B cell (primary cell): ENCODE measurements around the gene MFSD6. TPM values are rescaled to one million over a fixed set of nuclear protein-coding genes. Genes with fewer than 3 reads are reported as not detected.

Experiments
- ATAC-seq: fragments of 200-7000 bp; cut with Tn5 transposase; one replicate; pipeline ENCODE4 v1.10.0; 2021; ENCODE audit warnings: low read depth, mild to moderate bottlenecking, moderate number of reproducible peaks, moderate library complexity
- CTCF ChIA-PET: fragments of 350-600 bp; sonication (Branson Sonifier 250); formaldehyde crosslinking; loops from one replicate; lab custom pipeline; 2021; ENCODE audit warnings: antibody characterized with exemption, inconsistent platforms; lab: Charles Lee
- POLR2A ChIA-PET: fragments of 350-600 bp; sonication (Branson Sonifier 250); formaldehyde crosslinking; loops from one replicate; lab custom pipeline; 2021; ENCODE audit warnings: antibody characterized with exemption; lab: Charles Lee
- DNase-seq: peaks from one replicate; pipeline ENCODE4 v3.0.0; 2013
- H2AFZ ChIP-seq: 2 replicates; pipeline ENCODE4 v1.6.1; 2012; ENCODE audit warnings: mild to moderate bottlenecking, low read depth, low read length; ENCODE audit not compliant: insufficient read depth, poor library complexity, severe bottlenecking
- H3K27ac ChIP-seq, 2 donors: 1 replicate in 1 of 2; 2 replicates in 1 of 2; pipeline ENCODE4 v1.5.1; 2012 to 2013; ENCODE audit warnings: low read length in 2 of 2, mild to moderate bottlenecking in 2 of 2, moderate library complexity in 1 of 2
- H3K27me3 ChIP-seq, 4 experiments: fragments of 200-600 bp in 1 of 4; sonication (generic) in 1 of 4; replicated peaks in 1 of 4; 1 replicate in 2 of 4; 2 replicates in 2 of 4; pipeline versions ENCODE4 v1.6.1 to v1.7.0; 2013 to 2016; ENCODE audit warnings: low read length in 3 of 4, mild to moderate bottlenecking in 2 of 4, mixed read lengths in 1 of 4, moderate library complexity in 1 of 4; ENCODE audit not compliant: insufficient read depth in 4 of 4, control insufficient read depth in 3 of 4; ENCODE audit errors: control extremely low read depth in 1 of 4
- H3K36me3 ChIP-seq, 2 experiments: replicated peaks in 1 of 2; 1 replicate in 1 of 2; 2 replicates in 1 of 2; pipeline versions ENCODE4 v1.6.1 to v1.7.1; 2013; ENCODE audit warnings: low read length in 1 of 2; ENCODE audit not compliant: insufficient read depth in 2 of 2, control insufficient read depth in 1 of 2; ENCODE audit errors: control extremely low read depth in 1 of 2, extremely low read depth in 1 of 2
- H3K4me1 ChIP-seq, 2 donors: fragments of 200-600 bp in 1 of 2; sonication (generic) in 1 of 2; 1 replicate in 1 of 2; 2 replicates in 1 of 2; pipeline versions ENCODE4 v1.5.1 to v1.6.1; 2013 to 2017; ENCODE audit warnings: low read length in 2 of 2; ENCODE audit not compliant: control insufficient read depth in 2 of 2, insufficient read depth in 2 of 2
- H3K4me2 ChIP-seq: replicated peaks from 2 replicates; pipeline ENCODE3; 2012; ENCODE audit warnings: mild to moderate bottlenecking, low read depth, low read length; ENCODE audit not compliant: poor library complexity, severe bottlenecking
- H3K4me3 ChIP-seq, 5 experiments: fragments of 200-600 bp in 1 of 5; sonication (generic) in 1 of 5; 1 replicate in 3 of 5; 2 replicates in 2 of 5; pipeline versions ENCODE4 v1.5.1 to v1.7.0; 2011 to 2016; ENCODE audit warnings: low read length in 4 of 5, mild to moderate bottlenecking in 4 of 5, low read depth in 2 of 5, control low read depth in 1 of 5, moderate library complexity in 1 of 5; ENCODE audit not compliant: insufficient read depth in 1 of 5; ENCODE audit errors: control extremely low read depth in 1 of 5, extremely low read depth in 1 of 5
- H3K79me2 ChIP-seq: fragments of 200-600 bp; sonication (generic); one replicate; pipeline ENCODE4 v1.6.0; 2016; ENCODE audit warnings: low read length; ENCODE audit not compliant: control insufficient read depth, insufficient read depth
- H3K9ac ChIP-seq: fragments of 200-600 bp; sonication (generic); 2 replicates; pipeline ENCODE4 v1.6.1; 2017; ENCODE audit warnings: mild to moderate bottlenecking, low read length, moderate library complexity
- H3K9me3 ChIP-seq, 3 donors: one replicate each; pipeline versions ENCODE4 v1.6.1 to v1.7.1; 2013; ENCODE audit warnings: low read length in 2 of 3; ENCODE audit not compliant: control insufficient read depth in 2 of 3, insufficient read depth in 1 of 3; ENCODE audit errors: control extremely low read depth in 1 of 3
- H4K20me1 ChIP-seq: 2 replicates; pipeline ENCODE4 v1.6.0; 2012; ENCODE audit warnings: mild to moderate bottlenecking, low read length; ENCODE audit not compliant: insufficient read depth, control insufficient read depth, poor library complexity, severe bottlenecking
- H3K27ac Mint-ChIP-seq: one replicate; pipeline ENCODE4 v1.8.0; 2021; ENCODE audit warnings: mixed read lengths
- H3K27me3 Mint-ChIP-seq: one replicate; pipeline ENCODE4 v1.8.0; 2021; ENCODE audit warnings: mixed read lengths
- H3K4me1 Mint-ChIP-seq: one replicate; pipeline ENCODE4 v1.8.0; 2021; ENCODE audit warnings: mixed read lengths
- H3K4me3 Mint-ChIP-seq: one replicate; pipeline ENCODE4 v1.8.0; 2021; ENCODE audit warnings: mixed read lengths
- H3K9me3 Mint-ChIP-seq: one replicate; pipeline ENCODE4 v1.8.0; 2022; ENCODE audit warnings: mixed read lengths; ENCODE audit not compliant: insufficient read depth
- EZH2 ChIP-seq: IDR thresholded peaks from 2 replicates; pipeline ENCODE4 v1.6.1; 2012; ENCODE audit warnings: borderline replicate concordance, low read depth, mild to moderate bottlenecking, moderate library complexity, low read length; ENCODE audit not compliant: insufficient read depth, poor library complexity, severe bottlenecking
- WGBS: methylation state at CpG from one replicate; pipeline ENCODE4 v1.1.5; 2013; ENCODE audit warnings: missing lambda C conversion rate; ENCODE audit not compliant: insufficient coverage; 5-methylcytosine and 5-hydroxymethylcytosine counted together
- intact Hi-C: fragments of 100-400 bp; cut with micrococcal nuclease; formaldehyde crosslinking; loops from one replicate; pipeline ENCODE4 v1.10.0; 2022
- polyA plus RNA-seq: library from polyadenylated mRNA; depleted of rRNA; stranded (reverse); fragments of >200 nt; gene quantifications from 2 replicates; pipeline ENCODE4 v1.2.3, GENCODE V29; 2012
- total RNA-seq, 2 donors: library from RNA; stranded (reverse); fragments of 120-200 nt in 1 of 2; gene quantifications; 1 replicate in 1 of 2; 2 replicates in 1 of 2; pipeline versions ENCODE4 v1.2.3 to v1.2.4, GENCODE V29; 2013 to 2022
- TF ChIP-seq, protein P1 (sequence below): fragments of 200-600 bp; IDR thresholded peaks from one replicate; pipeline ENCODE4 v1.8.0; 2022; ENCODE audit warnings: antibody characterized with exemption, mild to moderate bottlenecking

Gene MFSD6
- total and polyA plus RNA-seq, 2 donors (not counting 1 experiment from before 2014, with no cell fraction given): 13.5 to 33.8 TPM

DNA sequence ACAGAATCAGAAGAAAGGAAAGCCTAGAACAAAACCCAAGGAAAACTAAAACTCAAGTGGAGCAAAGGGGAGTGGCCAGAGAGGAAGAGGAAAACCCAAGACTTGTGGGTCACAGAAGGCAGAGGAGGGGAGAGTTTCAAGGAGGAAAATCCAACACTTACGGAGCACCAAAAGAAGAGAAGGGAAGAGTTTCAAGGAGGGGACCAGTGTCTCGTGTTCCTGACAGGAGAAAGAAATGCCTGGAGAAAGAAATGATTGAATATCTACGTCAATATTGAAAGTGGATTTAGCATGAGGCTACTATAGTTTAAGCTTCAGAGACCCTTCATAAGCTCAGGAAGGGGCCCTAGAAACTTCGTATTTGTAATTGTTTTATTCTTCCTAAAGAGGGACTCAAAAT is 1.4 kb upstream of the MFSD6 start:
- Histone ChIP-seq H4K20me1 (no peaks in the 10 kb centered on the region), H3K4me2 (no peak overlapping the region), H3K79me2 (peaks cover 30% of the 10 kb centered on the region), H3K27ac (peak overlapping the region; percentile 60 to 95), H3K9ac (no peak overlapping the region), H3K27me3 (no peaks in the 10 kb centered on the region), H3K4me1 (peaks cover 17 to 19% of the 10 kb centered on the region in 2 donors), H3K36me3 (no peaks in the 10 kb centered on the region), H3K9me3 (no peaks in the 10 kb centered on the region), H3K4me3 (no peak overlapping the region), H2AFZ (peak overlapping the region; percentile 94)
- DNase-seq: no peak
- Mint-ChIP-seq H3K9me3 (no peaks in the 10 kb centered on the region), H3K27ac (no peak overlapping the region), H3K4me3 (no peak overlapping the region), H3K4me1 (peaks cover 27% of the 10 kb centered on the region), H3K27me3 (no peaks in the 10 kb centered on the region)
- ChIA-PET POLR2A (interaction anchor here (3.0 kb wide), 1 partner anchor 127 kb away, joined by 15 read pairs; the partner anchor contains the start of gene NEMP2), CTCF (interaction anchor here (0.7 to 1.9 kb wide), 2 partner anchors 135 to 273 kb away, joined by 4 to 5 read pairs; no protein-coding TSS in a partner anchor)
- WGBS: 100% methylated on average over 2 of the region's 4 CpGs
- no peak for TF ChIP-seq EZH2
- TF ChIP-seq, protein P1, sequence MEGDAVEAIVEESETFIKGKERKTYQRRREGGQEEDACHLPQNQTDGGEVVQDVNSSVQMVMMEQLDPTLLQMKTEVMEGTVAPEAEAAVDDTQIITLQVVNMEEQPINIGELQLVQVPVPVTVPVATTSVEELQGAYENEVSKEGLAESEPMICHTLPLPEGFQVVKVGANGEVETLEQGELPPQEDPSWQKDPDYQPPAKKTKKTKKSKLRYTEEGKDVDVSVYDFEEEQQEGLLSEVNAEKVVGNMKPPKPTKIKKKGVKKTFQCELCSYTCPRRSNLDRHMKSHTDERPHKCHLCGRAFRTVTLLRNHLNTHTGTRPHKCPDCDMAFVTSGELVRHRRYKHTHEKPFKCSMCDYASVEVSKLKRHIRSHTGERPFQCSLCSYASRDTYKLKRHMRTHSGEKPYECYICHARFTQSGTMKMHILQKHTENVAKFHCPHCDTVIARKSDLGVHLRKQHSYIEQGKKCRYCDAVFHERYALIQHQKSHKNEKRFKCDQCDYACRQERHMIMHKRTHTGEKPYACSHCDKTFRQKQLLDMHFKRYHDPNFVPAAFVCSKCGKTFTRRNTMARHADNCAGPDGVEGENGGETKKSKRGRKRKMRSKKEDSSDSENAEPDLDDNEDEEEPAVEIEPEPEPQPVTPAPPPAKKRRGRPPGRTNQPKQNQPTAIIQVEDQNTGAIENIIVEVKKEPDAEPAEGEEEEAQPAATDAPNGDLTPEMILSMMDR: no peak
- ATAC-seq: no peak
- intact Hi-C loops: loop anchor here (5.0 kb wide), 1 partner anchor 965 kb away; the partner anchor contains the start of gene WDR75

DNA sequence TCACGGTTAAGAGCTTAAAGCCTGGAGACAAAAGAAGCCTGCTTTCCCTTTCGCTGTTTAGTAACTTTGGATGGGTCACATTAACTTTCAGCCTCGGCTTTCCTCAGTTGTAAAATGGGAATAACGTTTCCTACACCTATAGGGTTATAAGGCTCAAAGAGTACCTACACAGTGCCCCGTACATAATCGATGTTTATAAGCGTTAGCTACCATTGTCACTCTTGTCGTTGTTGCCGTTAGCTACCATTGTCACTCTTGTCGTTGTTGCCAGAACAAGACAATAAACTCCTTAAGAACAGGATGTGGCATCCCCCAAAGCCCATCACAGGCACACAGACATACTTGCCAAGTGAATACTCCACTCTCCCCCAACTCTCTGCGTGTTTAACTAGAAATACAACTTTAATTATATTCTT is 901 bp upstream of the MFSD6 start:
- Histone ChIP-seq H4K20me1 (no peaks in the 10 kb centered on the region), H3K4me3 (peak overlapping the region in 4 of 5 experiments; percentile 56 to 87 (median 77)), H3K27me3 (no peaks in the 10 kb centered on the region), H3K27ac (peak overlapping the region; percentile 60 to 95), H3K4me1 (peaks cover 17 to 19% of the 10 kb centered on the region in 2 donors), H3K9ac (peak overlapping the region; percentile 93), H3K9me3 (no peaks in the 10 kb centered on the region), H2AFZ (peak overlapping the region; percentile 94), H3K4me2 (peak overlapping the region; percentile 88), H3K79me2 (peaks cover 35% of the 10 kb centered on the region), H3K36me3 (no peaks in the 10 kb centered on the region)
- TF ChIP-seq, protein P1: no peak
- TF ChIP-seq EZH2: no peak
- peaks cover 30% of the 10 kb centered on the region for H3K4me1 Mint-ChIP-seq
- no peaks in the 10 kb centered on the region for H3K9me3 Mint-ChIP-seq
- ATAC-seq (no peak), DNase-seq (no peak)
- 22% methylated on average over 8 of the region's 11 CpGs for WGBS
- H3K27ac Mint-ChIP-seq: no peak overlapping the region
- POLR2A ChIA-PET: interaction anchor here (3.0 kb wide), 1 partner anchor 127 kb away, joined by 15 read pairs; the partner anchor contains the start of gene NEMP2
- peak overlapping the region; percentile 86 for H3K4me3 Mint-ChIP-seq
- CTCF ChIA-PET: interaction anchor here (1.9 kb wide), 1 partner anchor 273 kb away, joined by 5 read pairs; no protein-coding TSS in a partner anchor
- intact Hi-C loops: loop anchor here (5.0 kb wide), 1 partner anchor 965 kb away; the partner anchor contains the start of gene WDR75
- no peaks in the 10 kb centered on the region for H3K27me3 Mint-ChIP-seq
